ENCODE data around the gene APP.

The APP gene

GRCh38 chr21:26148840-26149354 lies 21.7 kb downstream of the APP start:
- H3K4me3 ChIP-seq (ENCODE audit: low read depth, low read length), result no peak overlapping the region
- DNase-seq (ENCODE audit: low read depth), result peak; percentile 48
- TF ChIP-seq CTCF (conservative IDR thresholded peaks at IDR 0.05; ENCODE audit: low read depth, low read length), result no peak

GRCh38 chr21:26148071-26148839 lies 22.3 kb downstream of the APP start:
- no peak for TF ChIP-seq CTCF (conservative IDR thresholded peaks at IDR 0.05; ENCODE audit: low read depth, low read length)
- no peak overlapping the region for H3K4me3 ChIP-seq (ENCODE audit: low read depth, low read length)
- peak; percentile 46 for DNase-seq (ENCODE audit: low read depth)

GRCh38 chr21:26147535-26147934 lies 23.0 kb downstream of the APP start:
- TF ChIP-seq CTCF (conservative IDR thresholded peaks at IDR 0.05; ENCODE audit: low read depth, low read length), result no peak
- DNase-seq (ENCODE audit: low read depth), result no peak
- no peak overlapping the region for H3K4me3 ChIP-seq (ENCODE audit: low read depth, low read length)

DNA sequence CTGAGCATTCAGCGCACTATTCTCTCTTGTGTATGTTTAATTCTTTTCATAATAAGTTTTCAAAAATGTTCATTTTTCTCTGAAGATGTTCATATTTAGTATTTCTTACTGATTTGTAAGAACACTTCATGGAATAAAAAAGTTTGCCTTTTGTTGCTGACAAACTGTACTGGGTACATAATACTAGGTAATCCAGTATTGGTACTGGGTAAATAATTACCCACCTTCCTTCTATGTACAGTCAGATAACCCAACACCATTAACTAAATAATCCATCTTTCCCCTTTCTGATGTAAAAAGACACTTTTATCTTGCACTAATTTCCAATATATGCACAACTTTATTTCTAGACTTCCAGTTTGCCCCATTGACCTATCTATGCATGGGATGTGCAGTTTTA lies 23.9 kb downstream of the APP start:
- no peak overlapping the region for H3K4me3 ChIP-seq (ENCODE audit: low read depth, low read length)
- TF ChIP-seq CTCF (conservative IDR thresholded peaks at IDR 0.05; ENCODE audit: low read depth, low read length), result no peak
- DNase-seq (ENCODE audit: low read depth), result no peak

DNA sequence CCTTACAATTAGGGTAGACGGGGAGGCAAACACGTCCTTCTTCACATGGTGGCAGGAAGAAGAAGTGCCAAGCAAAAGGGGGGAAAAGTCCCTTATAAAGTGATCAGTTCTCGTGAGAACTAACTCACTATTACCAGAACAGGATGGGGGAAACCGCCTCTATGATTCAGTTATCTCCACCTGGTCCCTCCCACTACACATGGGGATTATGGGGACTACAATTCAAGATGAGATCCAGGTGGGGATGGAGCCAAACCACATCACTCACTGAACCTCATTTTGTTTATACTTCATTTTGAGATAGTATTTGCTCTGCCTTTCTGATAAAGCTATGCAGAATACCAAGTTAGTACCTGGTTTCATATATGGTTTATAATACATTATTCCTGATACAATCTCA lies 26.5 kb downstream of the APP start:
- no peak for DNase-seq (ENCODE audit: low read depth)
- H3K4me3 ChIP-seq (ENCODE audit: low read depth, low read length), result no peak overlapping the region
- no peak for TF ChIP-seq CTCF (conservative IDR thresholded peaks at IDR 0.05; ENCODE audit: low read depth, low read length)

GRCh38 chr21:26142363-26142762 lies 28.2 kb downstream of the APP start:
- DNase-seq (ENCODE audit: low read depth), result no peak
- no peak for TF ChIP-seq CTCF (conservative IDR thresholded peaks at IDR 0.05; ENCODE audit: low read depth, low read length)

DNA sequence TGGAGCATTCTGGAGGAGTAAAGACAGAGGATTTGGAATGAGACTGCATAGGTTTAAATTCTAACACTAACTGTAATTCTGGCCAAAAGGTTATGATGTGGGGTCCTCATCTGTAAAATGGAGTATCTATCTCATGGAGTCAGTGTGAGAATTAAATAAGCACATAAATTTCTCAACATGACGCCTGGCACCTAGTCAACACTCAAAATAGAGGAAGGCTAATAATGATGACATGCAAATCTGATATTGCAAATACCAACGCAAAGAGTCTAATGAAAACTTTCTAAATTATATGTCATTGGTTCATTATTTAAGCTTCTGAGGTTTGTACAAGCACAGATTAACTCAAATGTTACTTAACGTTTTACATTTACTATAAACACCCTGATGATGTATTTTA lies 29.6 kb downstream of the APP start:
- TF ChIP-seq CTCF (conservative IDR thresholded peaks at IDR 0.05; ENCODE audit: low read depth, low read length), result no peak
- no peak overlapping the region for H3K4me3 ChIP-seq (ENCODE audit: low read depth, low read length)
- no peak for DNase-seq (ENCODE audit: low read depth)

More at GRCh38 chr21:26142363-26142762, 28.2 kb downstream of the APP start:
- no peak overlapping the region for H3K4me3 ChIP-seq (ENCODE audit: low read depth, low read length)

All from choroid plexus epithelial cell (primary cell).